OCI-LY1 (cell line): Measurements from ENCODE around the gene VIT.

ENCODE experiments used
- H2AFZ ChIP-seq: fragments of 200-600 bp; sonication (generic), shearing (Covaris generic); 2 replicates; pipeline ENCODE4 v1.6.0; 2014; ENCODE audit warnings: antibody characterized with exemption, mild to moderate bottlenecking, low read length
- H3F3A ChIP-seq: fragments of 200-600 bp; sonication (generic), shearing (Covaris generic); 2 replicates; pipeline ENCODE4 v1.6.0; 2014; ENCODE audit warnings: mild to moderate bottlenecking, antibody characterized with exemption, low read length, moderate library complexity; ENCODE audit not compliant: insufficient read depth
- H3K27ac ChIP-seq: fragments of 200-600 bp; sonication (generic); 2 replicates; pipeline ENCODE4 v1.5.1; 2014; ENCODE audit warnings: low read length, mixed run types, mild to moderate bottlenecking, low read depth; ENCODE audit not compliant: poor library complexity, severe bottlenecking
- H3K27me3 ChIP-seq: fragments of 200-600 bp; sonication (generic); 2 replicates; pipeline ENCODE4 v1.6.0; 2014; ENCODE audit warnings: antibody characterized with exemption, mild to moderate bottlenecking, low read length, moderate library complexity; ENCODE audit not compliant: insufficient read depth
- H3K36me3 ChIP-seq: fragments of 200-600 bp; sonication (generic); 2 replicates; pipeline ENCODE4 v1.6.1; 2014; ENCODE audit warnings: mild to moderate bottlenecking, antibody characterized with exemption, low read length, moderate library complexity, mixed read lengths; ENCODE audit not compliant: insufficient read depth
- H3K4me1 ChIP-seq: fragments of 200-600 bp; sonication (generic); 2 replicates; pipeline ENCODE4 v1.5.1; 2014; ENCODE audit warnings: mild to moderate bottlenecking, low read length, moderate library complexity; ENCODE audit not compliant: insufficient read depth, severe bottlenecking
- H3K4me2 ChIP-seq: fragments of 200-600 bp; sonication (generic), shearing (Covaris generic); 2 replicates; pipeline ENCODE4 v1.6.1; 2014; ENCODE audit warnings: low read length
- H3K4me3 ChIP-seq: fragments of 200-600 bp; sonication (generic); 2 replicates; pipeline ENCODE4 v1.5.1; 2014; ENCODE audit warnings: low read length, low read depth, mild to moderate bottlenecking, mixed read lengths; ENCODE audit not compliant: poor library complexity, severe bottlenecking
- H3K79me2 ChIP-seq: fragments of 200-600 bp; shearing (Covaris generic); 2 replicates; pipeline ENCODE4 v1.6.1; 2016; ENCODE audit warnings: mixed run types, low read length, mixed read lengths; ENCODE audit not compliant: insufficient read depth
- H3K9ac ChIP-seq: fragments of 200-600 bp; sonication (generic), shearing (Covaris generic); 2 replicates; pipeline ENCODE4 v1.6.1; 2014; ENCODE audit warnings: mild to moderate bottlenecking, low read length, mixed read lengths
- H3K9me2 ChIP-seq: fragments of 200-600 bp; sonication (generic), shearing (Covaris generic); 2 replicates; pipeline ENCODE4 v1.6.1; 2014; ENCODE audit warnings: low read depth, mild to moderate bottlenecking, low read length, mixed read lengths
- H3K9me3 ChIP-seq: fragments of 200-600 bp; shearing (Covaris generic); 2 replicates; pipeline ENCODE4 v1.6.1; 2014; ENCODE audit warnings: low read length, mixed read lengths
- H4K20me1 ChIP-seq: fragments of 200-600 bp; sonication (generic), shearing (Covaris generic); 2 replicates; pipeline ENCODE4 v1.6.0; 2016; ENCODE audit warnings: mild to moderate bottlenecking, low read length; ENCODE audit not compliant: insufficient read depth
- CTCF ChIP-seq: fragments of 200-600 bp; sonication (generic), shearing (Covaris generic); IDR thresholded peaks from 2 replicates; pipeline ENCODE4 v1.5.1; 2017; ENCODE audit warnings: mild to moderate bottlenecking, antibody characterized with exemption, low read length, moderate library complexity, mixed read lengths
- EZH2 ChIP-seq: fragments of 200-600 bp; sonication (generic), shearing (Covaris generic); IDR thresholded peaks from 2 replicates; pipeline ENCODE4 v1.8.0; 2017; ENCODE audit warnings: borderline replicate concordance, mixed run types, mild to moderate bottlenecking, antibody characterized with exemption, low read length, moderate library complexity, mixed read lengths

VIT gene

DNA sequence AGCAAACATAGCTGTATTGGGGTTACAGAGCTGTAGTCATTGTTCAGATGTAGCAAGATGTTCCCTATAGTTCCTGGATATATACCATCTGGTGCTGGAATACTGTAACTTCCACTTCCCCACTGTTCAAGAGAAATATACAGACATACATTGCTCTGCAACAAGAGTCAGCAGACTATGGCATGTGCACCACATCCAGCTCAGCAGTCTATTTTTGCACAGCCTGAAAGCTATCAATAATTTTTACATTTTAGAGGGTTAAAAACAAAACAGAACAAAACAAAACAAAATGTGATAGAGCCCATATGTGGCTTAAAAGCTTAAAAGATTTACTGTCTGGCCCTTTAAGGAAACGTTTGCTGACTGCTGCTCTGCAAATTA is 31.8 kb upstream of the VIT start:
- H3F3A ChIP-seq = no peaks in the 10 kb centered on the region
- no peaks in the 10 kb centered on the region for H3K9me2 ChIP-seq
- H3K4me3 ChIP-seq = no peak overlapping the region
- no peaks in the 10 kb centered on the region for H4K20me1 ChIP-seq
- no peaks in the 10 kb centered on the region for H3K4me1 ChIP-seq
- no peak overlapping the region for H3K27ac ChIP-seq
- H3K4me2 ChIP-seq = no peak overlapping the region
- no peak overlapping the region for H2AFZ ChIP-seq
- H3K9ac ChIP-seq = no peak overlapping the region
- no peaks in the 10 kb centered on the region for H3K79me2 ChIP-seq
- no peaks in the 10 kb centered on the region for H3K27me3 ChIP-seq
- H3K9me3 ChIP-seq = no peaks in the 10 kb centered on the region
- no peaks in the 10 kb centered on the region for H3K36me3 ChIP-seq
- TF ChIP-seq CTCF (no peak), EZH2 (no peak)

GRCh38 chr2:36667931-36668330 is 28.6 kb upstream of the VIT start:
- H3K4me2 ChIP-seq = no peak overlapping the region
- TF ChIP-seq EZH2 = no peak
- no peaks in the 10 kb centered on the region for H3K36me3 ChIP-seq
- H3K9me2 ChIP-seq = no peaks in the 10 kb centered on the region
- H3K9me3 ChIP-seq = no peaks in the 10 kb centered on the region
- H2AFZ ChIP-seq = no peak overlapping the region
- no peak overlapping the region for H3K27ac ChIP-seq
- no peaks in the 10 kb centered on the region for H3K27me3 ChIP-seq
- no peaks in the 10 kb centered on the region for H3K79me2 ChIP-seq
- H3F3A ChIP-seq = no peaks in the 10 kb centered on the region
- H3K9ac ChIP-seq = no peak overlapping the region
- no peak overlapping the region for H3K4me3 ChIP-seq
- no peaks in the 10 kb centered on the region for H3K4me1 ChIP-seq
- H4K20me1 ChIP-seq = no peaks in the 10 kb centered on the region

DNA sequence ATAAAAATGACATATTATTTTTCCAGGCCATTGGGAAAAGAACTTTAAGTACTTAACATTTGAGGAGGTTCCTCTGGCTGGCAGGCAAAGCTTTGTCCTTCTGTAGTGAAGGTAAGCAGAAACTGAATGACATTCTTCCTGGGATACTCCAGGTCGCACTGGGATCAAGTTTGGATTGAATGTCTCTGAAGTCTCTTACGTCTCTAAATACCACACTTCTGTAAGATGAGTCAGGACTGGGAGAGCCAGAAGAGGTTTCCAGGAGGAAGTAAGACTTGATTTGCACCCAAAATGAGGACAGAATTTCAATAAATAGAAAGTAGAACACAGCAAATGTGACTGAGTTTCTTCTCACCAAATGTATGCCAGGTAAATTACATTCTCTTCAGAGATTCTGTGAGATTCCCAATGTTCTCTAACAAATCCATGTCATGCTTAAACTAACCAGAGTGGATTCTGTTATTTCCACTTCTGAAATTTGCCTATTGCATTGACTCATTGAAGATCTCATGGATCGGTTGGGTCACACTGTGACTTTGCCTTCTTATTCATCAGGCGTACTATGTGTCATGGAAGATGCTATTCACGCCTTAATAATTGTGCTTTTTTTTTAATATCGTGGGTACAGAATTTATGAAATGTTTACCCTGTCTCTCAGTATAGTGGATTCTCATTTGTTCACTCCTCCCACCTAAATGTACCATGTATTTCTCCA is 25.5 kb upstream of the VIT start:
- no peak for TF ChIP-seq EZH2
- no peak for TF ChIP-seq CTCF
- Histone ChIP-seq H3K4me3 (no peak overlapping the region), H3K27me3 (no peaks in the 10 kb centered on the region), H4K20me1 (no peaks in the 10 kb centered on the region), H3F3A (no peaks in the 10 kb centered on the region), H3K4me1 (no peaks in the 10 kb centered on the region), H3K9me2 (no peaks in the 10 kb centered on the region), H3K9me3 (no peaks in the 10 kb centered on the region), H3K9ac (no peak overlapping the region), H3K36me3 (no peaks in the 10 kb centered on the region), H3K27ac (no peak overlapping the region), H2AFZ (no peak overlapping the region), H3K79me2 (no peaks in the 10 kb centered on the region), H3K4me2 (no peak overlapping the region)

GRCh38 chr2:36671731-36672130 is 24.8 kb upstream of the VIT start:
- no peak overlapping the region for H2AFZ ChIP-seq

More at GRCh38 chr2:36671731-36672130, 24.8 kb upstream of the VIT start:
- no peaks in the 10 kb centered on the region for H3K79me2 ChIP-seq
- no peaks in the 10 kb centered on the region for H4K20me1 ChIP-seq
- TF ChIP-seq EZH2 (no peak), CTCF (no peak)
- H3K9me2 ChIP-seq = no peaks in the 10 kb centered on the region
- no peak overlapping the region for H3K9ac ChIP-seq
- H3K4me1 ChIP-seq = no peaks in the 10 kb centered on the region
- H3F3A ChIP-seq = no peaks in the 10 kb centered on the region
- H3K4me3 ChIP-seq = no peak overlapping the region
- H3K4me2 ChIP-seq = no peak overlapping the region
- H3K9me3 ChIP-seq = no peaks in the 10 kb centered on the region
- H3K36me3 ChIP-seq = no peaks in the 10 kb centered on the region
- H3K27me3 ChIP-seq = no peaks in the 10 kb centered on the region
- H3K27ac ChIP-seq = no peak overlapping the region
